Endodermal cell (in vitro differentiated cells): ENCODE measurements around the gene CPNE5. TPM values are rescaled to one million over a fixed set of nuclear protein-coding genes. Genes with fewer than 3 reads are reported as not detected.

ENCODE experiments used
- DNase-seq: peaks from one replicate; pipeline ENCODE4 v3.0.0-alpha.2; 2017
- H3K27ac ChIP-seq: 2 replicates; pipeline ENCODE4 v1.5.1; 2013; ENCODE audit warnings: mild to moderate bottlenecking, low read depth, low read length, moderate library complexity
- H3K27me3 ChIP-seq: 2 replicates; pipeline ENCODE4 v1.6.1; 2013; ENCODE audit warnings: mild to moderate bottlenecking, low read length, moderate library complexity; ENCODE audit not compliant: insufficient read depth, control insufficient read depth, poor library complexity, severe bottlenecking
- H3K36me3 ChIP-seq: 2 replicates; pipeline ENCODE4 v1.7.0; 2013; ENCODE audit warnings: mild to moderate bottlenecking, low read length, moderate library complexity; ENCODE audit not compliant: control insufficient read depth, insufficient read depth
- H3K4me1 ChIP-seq: one replicate; pipeline ENCODE4 v1.7.0; 2013; ENCODE audit warnings: low read length; ENCODE audit not compliant: control insufficient read depth, insufficient read depth
- H3K4me3 ChIP-seq: 2 replicates; pipeline ENCODE4 v1.5.1; 2013; ENCODE audit warnings: mild to moderate bottlenecking, low read length, moderate library complexity
- H3K9ac ChIP-seq: 2 replicates; pipeline ENCODE4 v1.6.1; 2013; ENCODE audit warnings: mild to moderate bottlenecking, low read length, moderate library complexity; ENCODE audit not compliant: poor library complexity, severe bottlenecking; ENCODE audit errors: extremely low read depth
- H3K9me3 ChIP-seq: 2 replicates; pipeline ENCODE4 v1.6.1; 2013; ENCODE audit warnings: mild to moderate bottlenecking, low read length, moderate library complexity; ENCODE audit not compliant: control insufficient read depth
- H3K27ac Mint-ChIP-seq: 2 replicates; pipeline ENCODE4 v1.8.0; 2020; ENCODE audit warnings: mixed read lengths
- H3K27me3 Mint-ChIP-seq: 2 replicates; pipeline ENCODE4 v1.8.0; 2021; ENCODE audit warnings: mild to moderate bottlenecking, mixed read lengths; ENCODE audit not compliant: insufficient read depth
- H3K36me3 Mint-ChIP-seq: 2 replicates; pipeline ENCODE4 v1.8.0; 2020; ENCODE audit warnings: low read depth, mixed read lengths
- H3K4me1 Mint-ChIP-seq: 2 replicates; pipeline ENCODE4 v1.8.0; 2020; ENCODE audit warnings: mixed read lengths
- H3K4me3 Mint-ChIP-seq: 2 replicates; pipeline ENCODE4 v1.8.0; 2020; ENCODE audit warnings: mild to moderate bottlenecking, moderate library complexity, mixed read lengths
- H3K9me3 Mint-ChIP-seq: 2 replicates; pipeline ENCODE4 v1.8.0; 2020; ENCODE audit warnings: mild to moderate bottlenecking, mixed read lengths
- CTCF ChIP-seq: fragments of 200-600 bp; sonication (generic); conservative IDR thresholded peaks from 2 replicates; pipeline ENCODE4 v1.5.0; 2021; ENCODE audit warnings: antibody characterized with exemption, mild to moderate bottlenecking
- WGBS, 2 experiments: methylation state at CpG; one replicate each; pipeline versions ENCODE4 v1.1.5 to v1.1.7; 2013; ENCODE audit warnings: missing lambda C conversion rate in 2 of 2, mixed read lengths in 1 of 2; ENCODE audit not compliant: insufficient coverage in 1 of 2, insufficient read length in 1 of 2; 5-methylcytosine and 5-hydroxymethylcytosine counted together
- total RNA-seq, 2 donors: library from RNA; stranded (reverse); fragmentation: NEBNext Ultra II Directional in 1 of 2; extraction: Animal tissue kit (Norgen Biotek cat#: 25700) in 1 of 2; gene quantifications; 2 replicates in 1 of 2; 3 replicates in 1 of 2; pipeline ENCODE4 v1.2.1, GENCODE V29; 2021

CPNE5 gene
- total RNA-seq, 2 donors from 2014 or later: 0.26 to 0.42 TPM

DNA sequence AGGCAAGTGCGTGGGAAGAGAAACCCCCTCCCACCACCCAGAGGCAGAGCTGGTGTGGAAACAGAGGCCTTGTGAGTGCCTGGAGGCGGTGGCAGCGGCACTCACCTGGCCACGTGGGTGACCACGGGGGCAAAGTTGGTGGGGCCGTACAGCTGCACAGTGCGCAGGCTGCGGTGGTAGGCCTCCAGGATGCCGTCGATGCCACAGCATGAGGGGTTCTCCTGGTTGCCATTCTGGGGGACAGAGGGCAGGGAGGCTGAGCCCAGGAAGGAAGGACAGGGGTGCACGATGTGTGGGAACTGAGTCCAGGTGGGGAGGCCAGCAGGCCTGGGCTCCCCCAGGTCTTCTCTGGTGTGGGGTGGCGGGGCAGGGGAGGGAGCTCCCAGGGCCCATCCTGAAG lies 94.0 kb downstream of the CPNE5 start:
- Mint-ChIP-seq H3K4me3 (no peak overlapping the region), H3K9me3 (peaks cover 12% of the 10 kb centered on the region), H3K36me3 (no peaks in the 10 kb centered on the region), H3K4me1 (no peaks in the 10 kb centered on the region), H3K27me3 (peaks cover 8% of the 10 kb centered on the region), H3K27ac (no peak overlapping the region)
- Histone ChIP-seq H3K4me1 (no peaks in the 10 kb centered on the region), H3K36me3 (no peaks in the 10 kb centered on the region), H3K9me3 (peaks cover 8% of the 10 kb centered on the region), H3K27me3 (no peaks in the 10 kb centered on the region), H3K4me3 (no peak overlapping the region), H3K9ac (no peak overlapping the region), H3K27ac (no peak overlapping the region)
- TF ChIP-seq CTCF: no peak
- DNase-seq: no peak
- 94 to 98% methylated on average over 10 to 12 of the region's 12 CpGs for WGBS, 2 experiments

DNA sequence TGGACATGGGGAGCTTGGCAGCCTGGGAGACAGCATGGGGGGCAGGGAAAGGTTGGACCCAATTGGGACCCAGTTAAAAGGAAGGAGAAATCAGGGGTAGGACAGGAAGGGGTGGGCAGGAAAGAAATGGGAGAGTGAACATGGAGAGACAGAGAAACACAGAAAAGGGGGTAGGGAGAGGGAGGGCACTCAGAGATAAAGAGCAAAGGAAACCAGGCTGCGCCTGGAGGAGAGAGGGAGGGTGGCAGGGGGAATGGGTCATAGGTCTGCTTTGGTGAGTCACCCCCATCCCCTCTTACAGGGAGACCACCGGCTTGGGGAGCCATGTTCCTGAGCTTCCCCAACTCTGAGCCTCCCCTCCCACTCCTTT lies 95.0 kb downstream of the CPNE5 start:
- Histone ChIP-seq H3K9ac (no peak overlapping the region), H3K27ac (no peak overlapping the region), H3K36me3 (no peaks in the 10 kb centered on the region), H3K4me3 (no peak overlapping the region), H3K9me3 (peaks cover 8% of the 10 kb centered on the region), H3K4me1 (no peaks in the 10 kb centered on the region), H3K27me3 (no peaks in the 10 kb centered on the region)
- no peaks in the 10 kb centered on the region for H3K4me1 Mint-ChIP-seq
- TF ChIP-seq CTCF: no peak
- no peak overlapping the region for H3K4me3 Mint-ChIP-seq
- no peaks in the 10 kb centered on the region for H3K36me3 Mint-ChIP-seq
- no peak overlapping the region for H3K27ac Mint-ChIP-seq
- peaks cover 9% of the 10 kb centered on the region for H3K9me3 Mint-ChIP-seq
- DNase-seq: no peak
- peaks cover 8% of the 10 kb centered on the region for H3K27me3 Mint-ChIP-seq
- WGBS, 2 experiments: 100% methylated on average over 1 of the region's 2 CpGs; no CpG with 5 or more reads in 1 of the 2 experiments

GRCh38 chr6:36743538-36744303 lies 95.5 kb downstream of the CPNE5 start:
- Mint-ChIP-seq H3K9me3 (peaks cover 5% of the 10 kb centered on the region), H3K4me3 (no peak overlapping the region), H3K36me3 (no peaks in the 10 kb centered on the region), H3K27ac (no peak overlapping the region), H3K4me1 (no peaks in the 10 kb centered on the region), H3K27me3 (peaks cover 5% of the 10 kb centered on the region)
- no peak for DNase-seq
- no peak for TF ChIP-seq CTCF
- Histone ChIP-seq H3K4me3 (no peak overlapping the region), H3K27ac (no peak overlapping the region), H3K9me3 (peaks cover 7% of the 10 kb centered on the region), H3K36me3 (no peaks in the 10 kb centered on the region), H3K27me3 (no peaks in the 10 kb centered on the region), H3K4me1 (no peaks in the 10 kb centered on the region), H3K9ac (no peak overlapping the region)
- 93% methylated on average over 5 to 24 of the region's 24 CpGs for WGBS, 2 experiments
